ENCODE results near the gene SLC22A12.

Gene SLC22A12

DNA sequence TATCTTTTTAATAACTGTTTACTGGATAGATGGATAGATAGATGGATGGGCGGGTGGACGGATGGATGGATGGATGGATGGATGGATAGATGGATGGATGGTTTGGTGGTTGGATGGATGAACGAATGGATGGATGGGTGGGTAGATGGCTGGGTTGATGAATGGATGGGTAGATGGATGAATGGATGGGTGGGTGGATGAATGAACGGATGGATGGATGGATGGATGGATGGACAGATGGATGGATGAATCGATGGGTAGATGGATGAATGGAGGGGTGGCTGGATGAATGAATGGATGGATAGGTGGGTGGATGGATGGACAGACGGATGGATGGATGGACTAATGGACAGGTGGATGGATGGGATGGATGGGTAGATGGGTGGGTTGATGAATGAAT lies 13.8 kb upstream of the SLC22A12 start:
- no peak overlapping the region for H3K9ac ChIP-seq (ENCODE audit: low read length)
- H2AK5ac ChIP-seq (ENCODE audit: low read length): no peak overlapping the region
- H2AFZ ChIP-seq (ENCODE audit: insufficient read depth, low read length, poor library complexity): no peak overlapping the region
- H2BK120ac ChIP-seq (ENCODE audit: insufficient read depth, low read length, poor library complexity): no peak overlapping the region
- no peak overlapping the region for H3K4me3 ChIP-seq (ENCODE audit: low read depth, low read length)
- H4K8ac ChIP-seq (ENCODE audit: low read depth, low read length): no peak overlapping the region
- H3K36me3 ChIP-seq (ENCODE audit: control insufficient read depth in 1 of 2, insufficient read depth in 2 of 2, low read length in 2 of 2): no peaks in the 10 kb centered on the region
- no peak overlapping the region for H3K18ac ChIP-seq (ENCODE audit: low read length)
- H3K23ac ChIP-seq (ENCODE audit: low read length): no peak overlapping the region
- H2BK12ac ChIP-seq (ENCODE audit: low read length): no peak overlapping the region
- no peak for DNase-seq
- H3K79me1 ChIP-seq (ENCODE audit: low read length): no peaks in the 10 kb centered on the region
- H4K12ac ChIP-seq (ENCODE audit: low read depth, low read length): no peak overlapping the region
- H4K91ac ChIP-seq (ENCODE audit: low read depth, low read length): no peak overlapping the region
- 98% methylated on average over 4 of the region's 6 CpGs for WGBS (ENCODE audit: extremely low coverage, insufficient coverage, insufficient read length)
- no peaks in the 10 kb centered on the region for H3K4me1 ChIP-seq (ENCODE audit: control insufficient read depth in 1 of 2, insufficient read depth in 2 of 2, low read length in 2 of 2)
- no peak overlapping the region for H3K4me2 ChIP-seq (ENCODE audit: low read length)
- no peaks in the 10 kb centered on the region for H3K79me2 ChIP-seq (ENCODE audit: control insufficient read depth, insufficient read depth, low read length, poor library complexity)
- H2BK5ac ChIP-seq (ENCODE audit: low read depth, low read length, poor library complexity): no peak overlapping the region
- no peaks in the 10 kb centered on the region for H3K27me3 ChIP-seq (ENCODE audit: insufficient read depth, low read length)
- no peak overlapping the region for H3K4ac ChIP-seq (ENCODE audit: low read depth, low read length)
- no peak overlapping the region for H3K27ac ChIP-seq (ENCODE audit: low read depth, low read length)
- no peak overlapping the region for H3K14ac ChIP-seq (ENCODE audit: low read length)
- H3K9me3 ChIP-seq (ENCODE audit: insufficient read depth, low read depth, low read length): peaks cover 3% of the 10 kb centered on the region

GRCh38 chr11:64580412-64580811 lies 10.6 kb upstream of the SLC22A12 start:
- no peak overlapping the region for H4K8ac ChIP-seq (ENCODE audit: low read depth, low read length)
- H3K14ac ChIP-seq (ENCODE audit: low read length): no peak overlapping the region
- no peak overlapping the region for H3K4me3 ChIP-seq (ENCODE audit: low read depth, low read length)
- no peaks in the 10 kb centered on the region for H3K27me3 ChIP-seq (ENCODE audit: insufficient read depth, low read length)
- no peak overlapping the region for H4K91ac ChIP-seq (ENCODE audit: low read depth, low read length)
- no peak overlapping the region for H2AFZ ChIP-seq (ENCODE audit: insufficient read depth, low read length, poor library complexity)
- H3K9me3 ChIP-seq (ENCODE audit: insufficient read depth, low read depth, low read length): peaks cover 3% of the 10 kb centered on the region
- no peak overlapping the region for H3K27ac ChIP-seq (ENCODE audit: low read depth, low read length)
- no CpG with 5 or more reads among the region's 7 CpGs for WGBS (ENCODE audit: extremely low coverage, insufficient coverage, insufficient read length)
- no peak overlapping the region for H2BK120ac ChIP-seq (ENCODE audit: insufficient read depth, low read length, poor library complexity)
- H2AK5ac ChIP-seq (ENCODE audit: low read length): no peak overlapping the region
- H3K36me3 ChIP-seq (ENCODE audit: control insufficient read depth in 1 of 2, insufficient read depth in 2 of 2, low read length in 2 of 2): no peaks in the 10 kb centered on the region
- H3K18ac ChIP-seq (ENCODE audit: low read length): no peak overlapping the region
- no peak overlapping the region for H3K9ac ChIP-seq (ENCODE audit: low read length)
- no peak overlapping the region for H2BK12ac ChIP-seq (ENCODE audit: low read length)
- H3K79me2 ChIP-seq (ENCODE audit: control insufficient read depth, insufficient read depth, low read length, poor library complexity): no peaks in the 10 kb centered on the region
- no peak overlapping the region for H4K12ac ChIP-seq (ENCODE audit: low read depth, low read length)
- H3K79me1 ChIP-seq (ENCODE audit: low read length): no peaks in the 10 kb centered on the region
- no peak for DNase-seq
- H3K23ac ChIP-seq (ENCODE audit: low read length): no peak overlapping the region
- no peaks in the 10 kb centered on the region for H3K4me1 ChIP-seq (ENCODE audit: control insufficient read depth in 1 of 2, insufficient read depth in 2 of 2, low read length in 2 of 2)
- H3K4me2 ChIP-seq (ENCODE audit: low read length): no peak overlapping the region
- no peak overlapping the region for H2BK5ac ChIP-seq (ENCODE audit: low read depth, low read length, poor library complexity)
- no peak overlapping the region for H3K4ac ChIP-seq (ENCODE audit: low read depth, low read length)

DNA sequence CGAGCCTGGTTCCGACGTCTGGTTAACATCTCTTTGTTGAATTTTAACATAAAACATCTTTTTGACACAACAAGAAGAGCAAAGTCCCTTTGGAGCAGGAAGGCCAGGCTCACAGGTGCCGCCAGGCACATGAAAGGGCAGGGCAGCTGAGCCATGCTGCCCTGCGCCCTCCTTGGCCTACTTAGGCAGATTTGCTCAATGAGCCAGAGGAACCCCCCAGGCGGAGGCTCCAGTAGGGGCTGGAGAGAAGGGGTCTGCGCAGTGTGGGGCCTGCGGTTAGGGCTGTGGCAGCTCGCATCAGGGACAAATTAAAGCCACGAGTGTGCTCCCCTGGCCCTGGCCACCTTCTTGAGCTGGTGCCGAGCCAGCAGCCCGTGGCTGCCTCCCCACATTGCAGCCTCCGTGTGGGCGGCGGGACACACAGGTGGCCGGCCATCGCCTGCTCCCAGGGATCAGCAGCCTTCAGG lies 9.9 kb upstream of the SLC22A12 start:
- no peak overlapping the region for H3K4me3 ChIP-seq (ENCODE audit: low read depth, low read length)
- no peak overlapping the region for H2AK5ac ChIP-seq (ENCODE audit: low read length)
- no peak for DNase-seq
- H3K27me3 ChIP-seq (ENCODE audit: insufficient read depth, low read length): no peaks in the 10 kb centered on the region
- peaks cover 3% of the 10 kb centered on the region for H3K9me3 ChIP-seq (ENCODE audit: insufficient read depth, low read depth, low read length)
- H3K27ac ChIP-seq (ENCODE audit: low read depth, low read length): no peak overlapping the region
- no peak overlapping the region for H3K4ac ChIP-seq (ENCODE audit: low read depth, low read length)
- H2BK12ac ChIP-seq (ENCODE audit: low read length): no peak overlapping the region
- H3K79me1 ChIP-seq (ENCODE audit: low read length): no peaks in the 10 kb centered on the region
- no peak overlapping the region for H2BK120ac ChIP-seq (ENCODE audit: insufficient read depth, low read length, poor library complexity)
- no peak overlapping the region for H4K12ac ChIP-seq (ENCODE audit: low read depth, low read length)
- no peak overlapping the region for H3K9ac ChIP-seq (ENCODE audit: low read length)
- H2AFZ ChIP-seq (ENCODE audit: insufficient read depth, low read length, poor library complexity): no peak overlapping the region
- H4K8ac ChIP-seq (ENCODE audit: low read depth, low read length): no peak overlapping the region
- no peak overlapping the region for H3K18ac ChIP-seq (ENCODE audit: low read length)
- H3K4me1 ChIP-seq (ENCODE audit: control insufficient read depth in 1 of 2, insufficient read depth in 2 of 2, low read length in 2 of 2): no peaks in the 10 kb centered on the region
- H3K23ac ChIP-seq (ENCODE audit: low read length): no peak overlapping the region
- no peak overlapping the region for H2BK5ac ChIP-seq (ENCODE audit: low read depth, low read length, poor library complexity)
- no peak overlapping the region for H4K91ac ChIP-seq (ENCODE audit: low read depth, low read length)
- no peaks in the 10 kb centered on the region for H3K79me2 ChIP-seq (ENCODE audit: control insufficient read depth, insufficient read depth, low read length, poor library complexity)
- no peaks in the 10 kb centered on the region for H3K36me3 ChIP-seq (ENCODE audit: control insufficient read depth in 1 of 2, insufficient read depth in 2 of 2, low read length in 2 of 2)
- WGBS (ENCODE audit: extremely low coverage, insufficient coverage, insufficient read length): no CpG with 5 or more reads among the region's 17 CpGs
- H3K4me2 ChIP-seq (ENCODE audit: low read length): no peak overlapping the region
- no peak overlapping the region for H3K14ac ChIP-seq (ENCODE audit: low read length)

- Histone ChIP-seq H2AK5ac (ENCODE audit: low read length) (no peak overlapping the region), H3K79me2 (ENCODE audit: control insufficient read depth, insufficient read depth, low read length, poor library complexity) (no peaks in the 10 kb centered on the region), H2BK12ac (ENCODE audit: low read length) (no peak overlapping the region), H3K27ac (ENCODE audit: low read depth, low read length) (no peak overlapping the region), H3K79me1 (ENCODE audit: low read length) (no peaks in the 10 kb centered on the region), H3K9me3 (ENCODE audit: insufficient read depth, low read depth, low read length) (peaks cover 3% of the 10 kb centered on the region), H4K91ac (ENCODE audit: low read depth, low read length) (no peak overlapping the region), H3K9ac (ENCODE audit: low read length) (no peak overlapping the region), H3K36me3 (ENCODE audit: control insufficient read depth in 1 of 2, insufficient read depth in 2 of 2, low read length in 2 of 2) (no peaks in the 10 kb centered on the region), H3K27me3 (ENCODE audit: insufficient read depth, low read length) (no peaks in the 10 kb centered on the region), H3K4me1 (ENCODE audit: control insufficient read depth in 1 of 2, insufficient read depth in 2 of 2, low read length in 2 of 2) (no peaks in the 10 kb centered on the region), H3K23ac (ENCODE audit: low read length) (no peak overlapping the region), H4K12ac (ENCODE audit: low read depth, low read length) (no peak overlapping the region), H2BK5ac (ENCODE audit: low read depth, low read length, poor library complexity) (no peak overlapping the region), H2AFZ (ENCODE audit: insufficient read depth, low read length, poor library complexity) (no peak overlapping the region), H3K4ac (ENCODE audit: low read depth, low read length) (no peak overlapping the region), H4K8ac (ENCODE audit: low read depth, low read length) (no peak overlapping the region), H2BK120ac (ENCODE audit: insufficient read depth, low read length, poor library complexity) (no peak overlapping the region), H3K4me2 (ENCODE audit: low read length) (no peak overlapping the region), H3K4me3 (ENCODE audit: low read depth, low read length) (no peak overlapping the region), H3K14ac (ENCODE audit: low read length) (no peak overlapping the region), H3K18ac (ENCODE audit: low read length) (no peak overlapping the region)
- no peak for DNase-seq
- no CpG with 5 or more reads among the region's 15 CpGs for WGBS (ENCODE audit: extremely low coverage, insufficient coverage, insufficient read length)
Measured at GRCh38 chr11:64582885-64583284, 8.1 kb upstream of the SLC22A12 start.
